ENCODE measurements around the gene UQCR11.

The UQCR11 gene

GRCh38 chr19:1616875-1617274 lies 11.6 kb upstream of the UQCR11 start:
- no peak for DNase-seq (ENCODE audit: low spot score)
- FAIRE-seq, result no peak

GRCh38 chr19:1616396-1616795 lies 11.1 kb upstream of the UQCR11 start:
- DNase-seq (ENCODE audit: low spot score) (no peak), FAIRE-seq (no peak)

GRCh38 chr19:1615156-1615765 lies 10.0 kb upstream of the UQCR11 start:
- DNase-seq (ENCODE audit: low spot score), result no peak
- no peak for FAIRE-seq

GRCh38 chr19:1613808-1614570 lies 8.7 kb upstream of the UQCR11 start:
- DNase-seq (ENCODE audit: low spot score), result no peak
- FAIRE-seq, result no peak

- no peak for FAIRE-seq
- no peak for DNase-seq (ENCODE audit: low spot score)
These were observed 7.9 kb upstream of the UQCR11 start for GRCh38 chr19:1613146-1613545.

- FAIRE-seq (no peak), DNase-seq (ENCODE audit: low spot score) (no peak)
These were observed 7.1 kb upstream of the UQCR11 start for GRCh38 chr19:1612114-1613086.

- DNase-seq (ENCODE audit: low spot score) (no peak), FAIRE-seq (no peak)
These were observed 6.1 kb upstream of the UQCR11 start for GRCh38 chr19:1611353-1611752.

GRCh38 chr19:1610579-1610978 lies 5.3 kb upstream of the UQCR11 start:
- FAIRE-seq, result no peak
- DNase-seq (ENCODE audit: low spot score), result no peak

- DNase-seq (ENCODE audit: low spot score), result no peak
- FAIRE-seq, result no peak
These were observed 4.6 kb upstream of the UQCR11 start for GRCh38 chr19:1609680-1610474.

- DNase-seq (ENCODE audit: low spot score) (no peak), FAIRE-seq (no peak)
These were observed 3.8 kb upstream of the UQCR11 start for GRCh38 chr19:1609103-1609396.

GRCh38 chr19:1608359-1609102 lies 3.3 kb upstream of the UQCR11 start:
- DNase-seq (ENCODE audit: low spot score) (no peak), FAIRE-seq (no peak)

GRCh38 chr19:1606138-1606651 lies 933 bp upstream of the UQCR11 start:
- DNase-seq (ENCODE audit: low spot score) (no peak), FAIRE-seq (no peak)

GRCh38 chr19:1602091-1602707 lies 3.1 kb downstream of the UQCR11 start:
- DNase-seq (ENCODE audit: low spot score) (no peak), FAIRE-seq (no peak)

- no peak for FAIRE-seq
- no peak for DNase-seq (ENCODE audit: low spot score)
These were observed 3.6 kb downstream of the UQCR11 start for GRCh38 chr19:1601613-1602064.

- FAIRE-seq (no peak), DNase-seq (ENCODE audit: low spot score) (no peak)
These were observed 5.8 kb downstream of the UQCR11 start for GRCh38 chr19:1599460-1599846.

- FAIRE-seq, result no peak
- no peak for DNase-seq (ENCODE audit: low spot score)
These were observed 6.3 kb downstream of the UQCR11 start for GRCh38 chr19:1598777-1599459.

- DNase-seq (ENCODE audit: low spot score), result no peak
- no peak for FAIRE-seq
These were observed 11.8 kb downstream of the UQCR11 start for GRCh38 chr19:1593501-1593772.

- DNase-seq (ENCODE audit: low spot score) (peak; percentile 91), FAIRE-seq (no peak)
These were observed 12.3 kb downstream of the UQCR11 start, which contains the start of gene MBD3 for GRCh38 chr19:1592755-1593500. MBD3 (minus strand) TSS chr19:1592865; CDS start chr19:1592631, 234 bp downstream.
